Parathyroid adenoma (tissue), 2 donors: ENCODE results near the gene ADAMTSL1.

Source experiments
- H2AFZ ChIP-seq: fragments of 300-600 bp; sonication (generic); one replicate; pipeline ENCODE4 v1.7.0; 2017; ENCODE audit warnings: antibody characterized with exemption, mild to moderate bottlenecking
- H3K27ac ChIP-seq: fragments of 300-600 bp; sonication (generic); one replicate; pipeline ENCODE4 v1.7.0; 2017
- H3K27me3 ChIP-seq: fragments of 300-600 bp; sonication (generic); one replicate; pipeline ENCODE4 v1.7.0; 2017; ENCODE audit warnings: low read length; ENCODE audit not compliant: control insufficient read depth, insufficient read depth
- H3K36me3 ChIP-seq: fragments of 300-600 bp; sonication (generic); one replicate; pipeline ENCODE4 v1.7.0; 2017; ENCODE audit warnings: low read length; ENCODE audit not compliant: control insufficient read depth, insufficient read depth
- H3K4me1 ChIP-seq: fragments of 300-600 bp; sonication (generic); one replicate; pipeline ENCODE4 v1.7.0; 2017; ENCODE audit warnings: control low read depth
- H3K4me2 ChIP-seq: fragments of 300-600 bp; sonication (generic); one replicate; pipeline ENCODE4 v1.7.0; 2017; ENCODE audit warnings: low read length
- H3K4me3 ChIP-seq: fragments of 300-600 bp; sonication (generic); one replicate; pipeline ENCODE4 v1.7.0; 2017; ENCODE audit warnings: low read depth, low read length
- H3K79me2 ChIP-seq: fragments of 300-600 bp; sonication (generic); one replicate; pipeline ENCODE4 v1.7.0; 2017; ENCODE audit warnings: control low read depth
- H3K9ac ChIP-seq: fragments of 300-600 bp; sonication (generic); one replicate; pipeline ENCODE4 v1.7.0; 2017; ENCODE audit warnings: mild to moderate bottlenecking
- H3K9me3 ChIP-seq: fragments of 300-600 bp; sonication (generic); one replicate; pipeline ENCODE4 v1.7.0; 2017; ENCODE audit warnings: low read length; ENCODE audit not compliant: control insufficient read depth
- CTCF ChIP-seq: fragments of 300-600 bp; sonication (generic); IDR thresholded peaks from one replicate; pipeline ENCODE4 v1.7.0; 2017; ENCODE audit warnings: antibody characterized with exemption, mild to moderate bottlenecking
- donor health status: primary hyperparathyroidism.

The ADAMTSL1 gene

GRCh38 chr9:18548456-18548855 is 74.5 kb downstream of the ADAMTSL1 start:
- H3K36me3 ChIP-seq: no peaks in the 10 kb centered on the region
- no peak overlapping the region for H3K27ac ChIP-seq
- TF ChIP-seq CTCF: no peak
- no peaks in the 10 kb centered on the region for H3K79me2 ChIP-seq
- H2AFZ ChIP-seq: no peak overlapping the region
- H3K4me2 ChIP-seq: no peak overlapping the region
- H3K4me3 ChIP-seq: no peak overlapping the region
- H3K27me3 ChIP-seq: no peaks in the 10 kb centered on the region
- no peak overlapping the region for H3K9ac ChIP-seq
- H3K9me3 ChIP-seq: no peaks in the 10 kb centered on the region
- no peaks in the 10 kb centered on the region for H3K4me1 ChIP-seq

- Histone ChIP-seq H3K4me1 (no peaks in the 10 kb centered on the region), H3K4me3 (no peak overlapping the region), H3K27me3 (no peaks in the 10 kb centered on the region), H3K79me2 (no peaks in the 10 kb centered on the region), H3K9me3 (no peaks in the 10 kb centered on the region), H3K36me3 (no peaks in the 10 kb centered on the region), H3K4me2 (no peak overlapping the region), H3K9ac (no peak overlapping the region), H2AFZ (no peak overlapping the region), H3K27ac (no peak overlapping the region)
- TF ChIP-seq CTCF: no peak
Observed at GRCh38 chr9:18549772-18550171, 75.8 kb downstream of the ADAMTSL1 start.

- no peak overlapping the region for H3K27ac ChIP-seq
- no peak overlapping the region for H3K4me3 ChIP-seq
- no peak overlapping the region for H3K4me2 ChIP-seq
- H3K79me2 ChIP-seq: no peaks in the 10 kb centered on the region
- no peak overlapping the region for H2AFZ ChIP-seq
- H3K36me3 ChIP-seq: no peaks in the 10 kb centered on the region
- no peak overlapping the region for H3K9ac ChIP-seq
- no peaks in the 10 kb centered on the region for H3K27me3 ChIP-seq
- H3K9me3 ChIP-seq: no peaks in the 10 kb centered on the region
- TF ChIP-seq CTCF: no peak
- H3K4me1 ChIP-seq: no peaks in the 10 kb centered on the region
Observed at GRCh38 chr9:18550286-18550685, 76.3 kb downstream of the ADAMTSL1 start.

GRCh38 chr9:18554244-18554643 is 80.3 kb downstream of the ADAMTSL1 start:
- H3K27me3 ChIP-seq: no peaks in the 10 kb centered on the region
- H2AFZ ChIP-seq: no peak overlapping the region
- H3K27ac ChIP-seq: no peak overlapping the region

More at GRCh38 chr9:18554244-18554643, 80.3 kb downstream of the ADAMTSL1 start:
- no peaks in the 10 kb centered on the region for H3K9me3 ChIP-seq
- no peak overlapping the region for H3K4me2 ChIP-seq
- H3K36me3 ChIP-seq: no peaks in the 10 kb centered on the region
- no peak overlapping the region for H3K4me3 ChIP-seq
- TF ChIP-seq CTCF: no peak
- no peaks in the 10 kb centered on the region for H3K79me2 ChIP-seq
- no peak overlapping the region for H3K9ac ChIP-seq
- no peaks in the 10 kb centered on the region for H3K4me1 ChIP-seq
